Panc1 (cell line): ENCODE results near the gene HLA-DPB1. TPM values are rescaled to one million over a fixed set of nuclear protein-coding genes. Genes with fewer than 3 reads are reported as not detected.
"Not testable (repeated sequence)": the region's sequence is repeated elsewhere in the genome, so short reads cannot be mapped to it uniquely, and the experiment has no call there.

Experiments used
- ATAC-seq: fragments of 200-7000 bp; cut with Tn5 transposase; 2 replicates; pipeline ENCODE4 v1.9.1; 2020; ENCODE audit warnings: mild to moderate bottlenecking, moderate library complexity
- BruUV-seq: library from RNA; stranded (reverse); fragments of 400-500 nt; replicated peaks from 2 replicates; lab custom pipeline; 2021; lab: Mats Ljungman, UMichigan
- CTCF ChIA-PET: fragments of 300-600 bp; sonication (Branson Sonifier 250); formaldehyde crosslinking; loops from one replicate; lab custom pipeline; 2022; ENCODE audit warnings: antibody characterized with exemption; lab: Charles Lee
- POLR2A ChIA-PET: fragments of 300-600 bp; sonication (Branson Sonifier 250); formaldehyde crosslinking; loops from one replicate; lab custom pipeline; 2022; ENCODE audit warnings: antibody characterized with exemption; lab: Charles Lee
- DNase-seq: peaks from one replicate; pipeline ENCODE4 v3.0.0-alpha.2; 2010; ENCODE audit warnings: low read depth, low spot score
- H3K27ac ChIP-seq: 2 replicates; pipeline ENCODE4 v1.5.1; 2011; ENCODE audit warnings: mild to moderate bottlenecking, low read length, inconsistent platforms
- H3K27me3 ChIP-seq: fragments of 200-500 bp; sonication (Bioruptor generic); 2 replicates; pipeline ENCODE4 v1.6.0; 2014; ENCODE audit warnings: low read length, inconsistent platforms; ENCODE audit not compliant: control insufficient read depth, insufficient read depth
- H3K36me3 ChIP-seq: fragments of 200-500 bp; sonication (Bioruptor generic); 2 replicates; pipeline ENCODE4 v1.5.1; 2014; ENCODE audit warnings: inconsistent platforms, mild to moderate bottlenecking, low read length, moderate library complexity; ENCODE audit not compliant: control insufficient read depth, insufficient read depth
- H3K4me1 ChIP-seq: 2 replicates; pipeline ENCODE4 v1.5.1; 2011; ENCODE audit warnings: inconsistent platforms, mild to moderate bottlenecking, low read length, moderate library complexity; ENCODE audit not compliant: control insufficient read depth, insufficient read depth
- H3K4me3 ChIP-seq, 2 experiments: 2 replicates each; pipeline ENCODE4 v1.5.1; 2011 to 2012; ENCODE audit warnings: low read depth in 2 of 2, low read length in 2 of 2, mild to moderate bottlenecking in 2 of 2, inconsistent platforms in 1 of 2, moderate library complexity in 1 of 2
- H3K9me3 ChIP-seq: fragments of 200-500 bp; sonication (Bioruptor generic); 2 replicates; pipeline ENCODE4 v1.5.1; 2014; ENCODE audit warnings: low read depth, mild to moderate bottlenecking, inconsistent platforms, low read length, moderate library complexity; ENCODE audit not compliant: control insufficient read depth, insufficient read depth
- CTCF ChIP-seq: fragments of 450-650 bp; IDR thresholded peaks from 2 replicates; pipeline ENCODE4 v1.5.1; 2017; ENCODE audit warnings: mild to moderate bottlenecking
- POLR2AphosphoS5 ChIP-seq: IDR thresholded peaks from 2 replicates; pipeline ENCODE4 v1.6.1; 2012; ENCODE audit warnings: mild to moderate bottlenecking, low read depth, low read length, moderate library complexity
- REST ChIP-seq, 2 experiments: IDR thresholded peaks; 2 replicates each; pipeline ENCODE4 v1.6.1; 2011 to 2012; ENCODE audit warnings: low read depth in 2 of 2, control low read depth in 1 of 2, low read length in 1 of 2, mild to moderate bottlenecking in 1 of 2, moderate library complexity in 1 of 2; ENCODE audit not compliant: insufficient read depth in 1 of 2
- SIN3A ChIP-seq: IDR thresholded peaks from 2 replicates; pipeline ENCODE4 v1.6.1; 2012; ENCODE audit warnings: low read depth, mild to moderate bottlenecking, low read length, moderate library complexity, borderline replicate concordance; ENCODE audit not compliant: insufficient read depth
- TCF7L2 ChIP-seq: IDR thresholded peaks from 2 replicates; pipeline ENCODE4 v1.6.1; 2011; ENCODE audit warnings: mild to moderate bottlenecking, low read depth, low read length, inconsistent platforms
- in situ Hi-C: cut with HindIII; loops from 2 replicates; pipeline ENCODE4 v1.10.0; 2016; ENCODE audit warnings: low sequenced_read_pairs, low pct_unique_long_range_greater_than_20kb
- intact Hi-C: fragments of 100-400 bp; cut with micrococcal nuclease; formaldehyde crosslinking; loops from one replicate; pipeline ENCODE4 v1.10.0; 2022; ENCODE audit not compliant: unreplicated experiment
- total RNA-seq: library from RNA; stranded (reverse); gene quantifications from one replicate; pipeline ENCODE4 v1.2.1, GENCODE V29; 2021; ENCODE audit not compliant: unreplicated experiment

Gene HLA-DPB1
- total RNA-seq, 1 experiment from 2014 or later, result 0.64 TPM

GRCh38 chr6:33093855-33094254, 18.1 kb downstream of the HLA-DPB1 start:
- peaks cover 20% of the 10 kb centered on the region for H3K27me3 ChIP-seq
- in situ Hi-C loops, result no loop called here
- ChIA-PET POLR2A (no interaction called here), CTCF (no interaction called here)
- H3K36me3 ChIP-seq, result no peaks in the 10 kb centered on the region
- ATAC-seq (no peak), DNase-seq (no peak)
- no peak overlapping the region for H3K4me3 ChIP-seq
- no peak overlapping the region for H3K27ac ChIP-seq
- BruUV-seq, result no TSS peak
- no peak for TF ChIP-seq CTCF
- TF ChIP-seq POLR2AphosphoS5, result no peak
- no peaks in the 10 kb centered on the region for H3K4me1 ChIP-seq
- H3K9me3 ChIP-seq, result no peaks in the 10 kb centered on the region; the same call in 1 of the 2 replicates
- intact Hi-C loops, result no loop called here

GRCh38 chr6:33095681-33096080, 19.9 kb downstream of the HLA-DPB1 start:
- Histone ChIP-seq H3K9me3 (peaks cover 9% of the 10 kb centered on the region; the same call in 1 of the 2 replicates), H3K4me3 (no peak overlapping the region), H3K4me1 (no peaks in the 10 kb centered on the region), H3K36me3 (no peaks in the 10 kb centered on the region), H3K27me3 (peaks cover 4% of the 10 kb centered on the region), H3K27ac (no peak overlapping the region)
- ChIA-PET POLR2A (no interaction called here), CTCF (no interaction called here)
- DNase-seq (no peak), ATAC-seq (no peak)
- in situ Hi-C loops (no loop called here), intact Hi-C loops (no loop called here)
- TF ChIP-seq TCF7L2 (no peak), SIN3A (no peak), REST (IDR thresholded peaks at IDR 0.05; ENCODE audit: insufficient read depth in 1 of 2, low read depth in 2 of 2, low read length in 1 of 2) (no peak), POLR2AphosphoS5 (no peak), CTCF (no peak)
- no TSS peak for BruUV-seq

- CTCF ChIA-PET, H3K27ac ChIP-seq, H3K36me3 ChIP-seq, POLR2A ChIA-PET, in situ Hi-C loops, intact Hi-C loops, ATAC-seq, H3K4me3 ChIP-seq, H3K9me3 ChIP-seq, H3K4me1 ChIP-seq, DNase-seq, BruUV-seq, H3K27me3 ChIP-seq: not testable (repeated sequence)
These were observed 25.4 kb downstream of the HLA-DPB1 start for GRCh38 chr6:33101121-33101737.
